Lower leg skin (tissue), 3 donors: ENCODE measurements around the gene TRMU.

Experiments used
- POLR2A ChIP-seq, 2 donors: fragments of 450-650 bp; IDR thresholded peaks; one replicate each; pipeline ENCODE4 v1.6.1; 2016 to 2017; ENCODE audit warnings: antibody characterized with exemption in 2 of 2, mild to moderate bottlenecking in 1 of 2, moderate library complexity in 1 of 2
- TF ChIP-seq, protein P1 (sequence below), 3 donors: fragments of 450-650 bp; IDR thresholded peaks; one replicate each; pipeline ENCODE4 v1.5.1; 2016; ENCODE audit warnings: antibody characterized with exemption in 3 of 3, mild to moderate bottlenecking in 3 of 3, moderate library complexity in 2 of 3

DNA sequence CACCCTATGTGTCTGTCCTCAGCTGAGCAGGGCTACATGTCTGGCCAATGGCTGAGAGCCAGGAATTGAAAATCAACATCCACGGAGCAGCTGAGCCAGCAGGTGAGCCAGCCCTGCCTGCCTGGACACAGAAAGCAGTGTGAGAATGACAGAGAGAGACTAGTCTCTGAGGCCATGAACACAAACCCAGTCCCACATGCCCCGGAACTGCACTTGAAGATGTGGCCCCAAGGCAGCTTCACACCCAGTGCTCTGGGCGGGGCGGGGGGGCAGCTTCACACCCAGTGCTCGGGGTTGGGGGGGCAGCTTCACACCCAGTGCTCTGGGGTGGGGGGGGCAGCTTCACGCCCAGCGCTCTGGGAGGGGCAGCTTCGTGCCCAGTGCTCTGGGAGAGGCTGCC, 37.6 kb downstream of the TRMU start:
- TF ChIP-seq, protein P1, sequence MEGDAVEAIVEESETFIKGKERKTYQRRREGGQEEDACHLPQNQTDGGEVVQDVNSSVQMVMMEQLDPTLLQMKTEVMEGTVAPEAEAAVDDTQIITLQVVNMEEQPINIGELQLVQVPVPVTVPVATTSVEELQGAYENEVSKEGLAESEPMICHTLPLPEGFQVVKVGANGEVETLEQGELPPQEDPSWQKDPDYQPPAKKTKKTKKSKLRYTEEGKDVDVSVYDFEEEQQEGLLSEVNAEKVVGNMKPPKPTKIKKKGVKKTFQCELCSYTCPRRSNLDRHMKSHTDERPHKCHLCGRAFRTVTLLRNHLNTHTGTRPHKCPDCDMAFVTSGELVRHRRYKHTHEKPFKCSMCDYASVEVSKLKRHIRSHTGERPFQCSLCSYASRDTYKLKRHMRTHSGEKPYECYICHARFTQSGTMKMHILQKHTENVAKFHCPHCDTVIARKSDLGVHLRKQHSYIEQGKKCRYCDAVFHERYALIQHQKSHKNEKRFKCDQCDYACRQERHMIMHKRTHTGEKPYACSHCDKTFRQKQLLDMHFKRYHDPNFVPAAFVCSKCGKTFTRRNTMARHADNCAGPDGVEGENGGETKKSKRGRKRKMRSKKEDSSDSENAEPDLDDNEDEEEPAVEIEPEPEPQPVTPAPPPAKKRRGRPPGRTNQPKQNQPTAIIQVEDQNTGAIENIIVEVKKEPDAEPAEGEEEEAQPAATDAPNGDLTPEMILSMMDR (IDR thresholded peaks at IDR 0.05) = no peak
- TF ChIP-seq POLR2A (IDR thresholded peaks at IDR 0.05) = no peak
